CD4-positive, alpha-beta T cell (primary cell): Measurements from ENCODE around the gene YPEL5. TPM values are rescaled to one million over a fixed set of nuclear protein-coding genes. Genes with fewer than 3 reads are reported as not detected.
"Not testable (repeated sequence)": the region's sequence is repeated elsewhere in the genome, so short reads cannot be mapped to it uniquely, and the experiment has no call there.

Source experiments
- ATAC-seq: fragments of 200-7000 bp; cut with Tn5 transposase; one replicate; pipeline ENCODE4 v1.10.0; 2022; ENCODE audit warnings: mild to moderate bottlenecking; ENCODE audit not compliant: poor library complexity
- CTCF ChIA-PET: fragments of 350-600 bp; sonication (Branson Sonifier 250); formaldehyde crosslinking; loops from one replicate; lab custom pipeline; 2021; ENCODE audit warnings: antibody characterized with exemption, inconsistent platforms; lab: Charles Lee
- POLR2A ChIA-PET: fragments of 350-600 bp; sonication (Branson Sonifier 250); formaldehyde crosslinking; loops from one replicate; lab custom pipeline; 2021; ENCODE audit warnings: antibody characterized with exemption, inconsistent platforms; lab: Charles Lee
- DNase-seq, 14 experiments: peaks; one replicate each; pipeline ENCODE4 v3.0.0-alpha.2; 2013 to 2020; ENCODE audit warnings: mixed read lengths in 2 of 14
- H3K27ac ChIP-seq, 2 donors: one replicate each; pipeline versions ENCODE4 v1.5.1 to v1.7.0; 2013; ENCODE audit warnings: low read length in 2 of 2, low read depth in 1 of 2, mild to moderate bottlenecking in 1 of 2
- H3K27me3 ChIP-seq, 2 experiments: 1 replicate in 1 of 2; 2 replicates in 1 of 2; pipeline versions ENCODE4 v1.6.1 to v1.7.0; 2013; ENCODE audit warnings: low read length in 2 of 2, control low read depth in 1 of 2, mild to moderate bottlenecking in 1 of 2, moderate library complexity in 1 of 2; ENCODE audit not compliant: insufficient read depth in 2 of 2, control insufficient read depth in 1 of 2
- H3K36me3 ChIP-seq: one replicate; pipeline ENCODE4 v1.6.1; 2013; ENCODE audit warnings: low read length, control low read depth; ENCODE audit not compliant: insufficient read depth
- H3K4me1 ChIP-seq: one replicate; pipeline ENCODE4 v1.6.1; 2013; ENCODE audit warnings: low read length, control low read depth; ENCODE audit not compliant: insufficient read depth
- H3K4me3 ChIP-seq: one replicate; pipeline ENCODE4 v1.5.1; 2013; ENCODE audit warnings: mild to moderate bottlenecking, low read length, moderate library complexity
- H3K9me3 ChIP-seq, 2 experiments: 1 replicate in 1 of 2; 2 replicates in 1 of 2; pipeline versions ENCODE4 v1.6.1 to v1.7.0; 2013; ENCODE audit warnings: low read length in 2 of 2, mild to moderate bottlenecking in 2 of 2, control low read depth in 1 of 2, moderate library complexity in 1 of 2; ENCODE audit not compliant: control insufficient read depth in 1 of 2, insufficient read depth in 1 of 2
- H3K27ac Mint-ChIP-seq: one replicate; pipeline ENCODE4 v1.8.0; 2020; ENCODE audit warnings: mixed read lengths
- H3K27me3 Mint-ChIP-seq: one replicate; pipeline ENCODE4 v1.8.0; 2021; ENCODE audit warnings: mixed read lengths
- H3K36me3 Mint-ChIP-seq: one replicate; pipeline ENCODE4 v1.8.0; 2021; ENCODE audit warnings: low read depth, mixed read lengths
- H3K4me1 Mint-ChIP-seq: one replicate; pipeline ENCODE4 v1.8.0; 2021; ENCODE audit warnings: low read depth, mixed read lengths
- H3K4me3 Mint-ChIP-seq: one replicate; pipeline ENCODE4 v1.8.0; 2020; ENCODE audit warnings: mild to moderate bottlenecking, mixed read lengths
- H3K9me3 Mint-ChIP-seq: one replicate; pipeline ENCODE4 v1.8.0; 2020; ENCODE audit warnings: mixed read lengths
- intact Hi-C, 2 experiments: fragments of 100-400 bp; cut with DNase I in 1 of 2; cut with micrococcal nuclease in 1 of 2; formaldehyde crosslinking; loops; one replicate each; pipeline versions ENCODE4 v1.15.1 to v1.9.0; 2023 to 2025; cut with DNase I, micrococcal nuclease
- polyA plus RNA-seq, 2 donors: library from polyadenylated mRNA; unstranded; fragments of 120-200 nt; gene quantifications; one replicate each; pipeline ENCODE4 v1.2.1, GENCODE V29; 2013
- total RNA-seq, 174 experiments: library from RNA in 2 of 174; stranded (reverse) in 2 of 174; gene quantifications; one replicate each; pipeline ENCODE4 v1.2.3 and lab custom pipeline; 2021 to 2026
- TF ChIP-seq, protein P1 (sequence below): fragments of 200-600 bp; IDR thresholded peaks from one replicate; pipeline ENCODE4 v1.8.0; 2022; ENCODE audit warnings: antibody characterized with exemption, mild to moderate bottlenecking

Gene YPEL5
- total RNA-seq (100 to 1,000 TPM; 932 to 972 TPM), total RNA-seq (lab: John Stamatoyannopoulos, UW) (15.9 to 3,415 (median 117) reads per million in 172 experiments)
- polyA plus RNA-seq (2013, experiment 1 of 2) = 77.9 TPM
- 325 TPM for polyA plus RNA-seq (2013, experiment 2 of 2)

DNA sequence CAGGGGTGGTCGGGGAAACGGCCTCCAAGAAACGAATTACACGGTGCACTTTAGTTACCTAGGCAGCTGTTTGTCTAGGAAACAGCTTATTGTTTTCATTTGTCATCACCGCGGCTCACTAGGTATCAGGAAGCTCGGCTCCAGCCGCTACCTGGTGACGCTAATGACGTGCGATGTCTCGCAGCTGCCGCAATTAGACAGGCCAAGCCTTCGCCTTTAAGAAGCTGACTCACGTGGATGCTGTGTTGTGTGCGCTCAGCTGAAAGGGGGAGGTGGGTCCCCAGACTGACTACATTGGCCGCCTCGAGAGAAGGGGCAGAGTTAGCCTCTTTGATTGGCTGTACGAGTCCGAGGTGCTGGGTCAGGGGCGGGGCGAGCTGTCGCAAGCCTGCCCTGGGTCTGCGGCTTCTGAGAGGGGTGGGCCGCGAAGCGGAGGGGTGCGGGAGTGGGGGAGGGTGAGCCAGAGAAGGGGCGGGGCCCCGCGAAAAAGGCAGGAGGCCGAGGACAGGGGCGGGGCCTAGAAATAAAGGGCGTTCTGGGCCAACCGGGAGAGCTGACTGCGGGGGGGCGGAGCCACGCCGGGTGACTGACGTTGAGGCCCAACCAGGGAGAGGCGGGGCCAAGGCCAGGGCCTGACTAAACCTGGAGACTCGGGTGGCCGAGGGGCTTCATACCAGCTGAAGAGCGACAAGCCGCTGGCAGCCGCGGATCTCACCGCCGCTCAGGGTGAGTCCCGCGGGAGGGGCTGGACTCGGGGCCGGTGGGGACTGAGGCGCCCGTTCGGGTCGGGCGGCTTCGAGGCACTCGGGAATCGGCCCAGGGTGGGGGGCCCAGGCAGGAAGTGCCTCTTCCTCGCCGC lies at the start of gene YPEL5:
YPEL5 (plus strand) TSS at position 671 of the 859 bp plus-strand sequence. CDS start 9,645 bp downstream, outside the sequence.
- peaks cover 38% of the 10 kb centered on the region for H3K4me1 ChIP-seq
- POLR2A ChIA-PET = interaction anchor here (0.5 to 4.7 kb wide), 43 partner anchors 9 to 1917 kb away, joined by 3 to 115 read pairs (median 5); partner anchors contain the start of genes LBH, LCLAT1, SPAST and TRMT61B
- CTCF ChIA-PET = interaction anchor here (0.9 to 6.9 kb wide), 7 partner anchors 17 to 565 kb away, joined by 3 to 78 read pairs (median 4); partner anchors contain the start of gene LBH
- no peaks in the 10 kb centered on the region for H3K9me3 Mint-ChIP-seq
- H3K36me3 ChIP-seq = peaks cover 31% of the 10 kb centered on the region
- TF ChIP-seq, protein P1, sequence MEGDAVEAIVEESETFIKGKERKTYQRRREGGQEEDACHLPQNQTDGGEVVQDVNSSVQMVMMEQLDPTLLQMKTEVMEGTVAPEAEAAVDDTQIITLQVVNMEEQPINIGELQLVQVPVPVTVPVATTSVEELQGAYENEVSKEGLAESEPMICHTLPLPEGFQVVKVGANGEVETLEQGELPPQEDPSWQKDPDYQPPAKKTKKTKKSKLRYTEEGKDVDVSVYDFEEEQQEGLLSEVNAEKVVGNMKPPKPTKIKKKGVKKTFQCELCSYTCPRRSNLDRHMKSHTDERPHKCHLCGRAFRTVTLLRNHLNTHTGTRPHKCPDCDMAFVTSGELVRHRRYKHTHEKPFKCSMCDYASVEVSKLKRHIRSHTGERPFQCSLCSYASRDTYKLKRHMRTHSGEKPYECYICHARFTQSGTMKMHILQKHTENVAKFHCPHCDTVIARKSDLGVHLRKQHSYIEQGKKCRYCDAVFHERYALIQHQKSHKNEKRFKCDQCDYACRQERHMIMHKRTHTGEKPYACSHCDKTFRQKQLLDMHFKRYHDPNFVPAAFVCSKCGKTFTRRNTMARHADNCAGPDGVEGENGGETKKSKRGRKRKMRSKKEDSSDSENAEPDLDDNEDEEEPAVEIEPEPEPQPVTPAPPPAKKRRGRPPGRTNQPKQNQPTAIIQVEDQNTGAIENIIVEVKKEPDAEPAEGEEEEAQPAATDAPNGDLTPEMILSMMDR = no peak
- H3K27ac ChIP-seq = peak within 1 kb of the TSS; percentile 97 to 100
- H3K36me3 Mint-ChIP-seq = peaks cover 45% of the 10 kb centered on the region
- H3K27me3 Mint-ChIP-seq = no peaks in the 10 kb centered on the region
- no peaks in the 10 kb centered on the region for H3K27me3 ChIP-seq
- peaks cover 67% of the 10 kb centered on the region for H3K4me1 Mint-ChIP-seq
- DNase-seq = peak; percentile 99 to 100 (median 99)
- peak within 1 kb of the TSS; percentile 94 for H3K4me3 Mint-ChIP-seq
- peak within 1 kb of the TSS; percentile 99 for H3K27ac Mint-ChIP-seq
- peak within 1 kb of the TSS; percentile 71 for H3K4me3 ChIP-seq
- intact Hi-C loops = loop anchor here (2.0 to 10.0 kb wide), 6 partner anchors 14 to 1918 kb away; partner anchors contain the start of genes LBH (in 2 of the 2), LCLAT1 (in 1 of the 2) and SPAST (in 1 of the 2)
- peak; percentile 82 for ATAC-seq
- H3K9me3 ChIP-seq = no peaks in the 10 kb centered on the region

DNA sequence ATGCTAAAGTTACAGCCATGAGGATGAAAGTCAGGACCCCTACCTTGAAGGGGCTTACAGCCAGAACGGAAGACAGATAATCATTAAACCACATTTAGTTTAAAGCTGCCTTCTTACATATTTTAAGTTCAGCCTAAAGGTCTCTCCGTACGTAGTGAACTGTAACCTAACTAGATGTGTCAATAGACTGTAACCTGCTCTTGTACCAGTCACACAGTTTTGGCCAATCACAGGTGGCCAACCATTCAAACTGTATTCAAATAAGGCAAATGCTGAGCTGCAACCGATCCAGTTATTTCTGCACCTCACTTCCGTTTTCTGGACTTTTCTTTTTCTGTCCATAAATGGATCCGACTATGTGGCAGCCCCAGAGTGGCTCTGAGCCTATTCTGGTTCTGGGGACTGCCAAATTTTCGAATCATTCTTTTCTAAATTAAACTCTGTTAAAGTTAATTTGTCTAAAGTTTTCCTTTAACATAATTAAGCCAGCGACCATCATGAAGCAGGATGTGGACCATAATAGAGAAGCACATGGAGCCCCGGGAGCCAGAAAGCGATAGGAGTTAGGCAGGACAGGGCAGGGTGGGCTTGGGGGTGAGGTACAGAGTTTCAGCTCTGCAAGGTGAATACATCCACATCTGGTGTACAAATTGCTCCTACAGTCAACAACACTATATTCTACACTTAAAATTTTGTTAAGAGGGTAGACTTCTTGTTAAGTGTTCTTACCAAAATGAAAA lies 48.4 kb upstream of the YPEL5 start:
- intact Hi-C loops = loop anchor here in 1 of 2 experiments (10.0 kb wide), 1 partner anchor 1236 kb away; no protein-coding TSS in a partner anchor
- DNase-seq (no peak), ATAC-seq (no peak)
- H3K4me3 ChIP-seq = no peak overlapping the region
- no peaks in the 10 kb centered on the region for H3K4me1 ChIP-seq
- Mint-ChIP-seq H3K27me3 (peaks cover 46% of the 10 kb centered on the region), H3K27ac (no peak overlapping the region), H3K9me3 (no peaks in the 10 kb centered on the region), H3K4me3 (no peak overlapping the region), H3K4me1 (no peaks in the 10 kb centered on the region), H3K36me3 (no peaks in the 10 kb centered on the region)
- CTCF ChIA-PET = no interaction called here
- peaks cover 4 to 9% of the 10 kb centered on the region in 2 experiments for H3K27me3 ChIP-seq
- H3K27ac ChIP-seq = no peak overlapping the region
- TF ChIP-seq, protein P1 = no peak
- H3K9me3 ChIP-seq = no peaks in the 10 kb centered on the region
- POLR2A ChIA-PET = no interaction called here
- H3K36me3 ChIP-seq = no peaks in the 10 kb centered on the region

DNA sequence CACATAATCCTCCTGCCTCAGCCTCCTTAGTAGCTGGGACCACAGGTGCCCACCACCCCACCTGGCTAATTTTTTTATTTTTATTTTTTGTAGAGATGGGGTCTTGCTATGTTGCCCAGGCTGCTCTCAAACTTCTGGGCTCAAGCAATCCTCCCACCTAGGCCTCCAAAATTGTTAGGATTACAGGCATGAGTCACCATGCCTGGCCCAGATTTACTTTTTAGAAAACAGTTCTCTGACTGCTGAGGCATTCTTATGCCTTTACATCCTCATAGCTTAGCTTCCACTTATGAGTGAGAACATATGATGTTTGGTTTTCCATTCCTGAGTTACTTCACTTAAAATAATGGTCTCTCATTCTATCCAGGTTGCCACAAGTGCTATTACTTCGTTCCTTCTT lies 47.4 kb upstream of the YPEL5 start:
- H3K9me3 ChIP-seq, POLR2A ChIA-PET, H3K36me3 ChIP-seq, H3K4me1 ChIP-seq, H3K4me3 ChIP-seq, H3K4me1 Mint-ChIP-seq, H3K27ac ChIP-seq, DNase-seq, CTCF ChIA-PET, H3K9me3 Mint-ChIP-seq, H3K36me3 Mint-ChIP-seq, H3K4me3 Mint-ChIP-seq, ATAC-seq, H3K27me3 ChIP-seq, H3K27ac Mint-ChIP-seq: not testable (repeated sequence)
- intact Hi-C loops = loop anchor here in 1 of 2 experiments (10.0 kb wide), 1 partner anchor 1235 kb away; no protein-coding TSS in a partner anchor
- H3K27me3 Mint-ChIP-seq = peaks cover 49% of the 10 kb centered on the region

DNA sequence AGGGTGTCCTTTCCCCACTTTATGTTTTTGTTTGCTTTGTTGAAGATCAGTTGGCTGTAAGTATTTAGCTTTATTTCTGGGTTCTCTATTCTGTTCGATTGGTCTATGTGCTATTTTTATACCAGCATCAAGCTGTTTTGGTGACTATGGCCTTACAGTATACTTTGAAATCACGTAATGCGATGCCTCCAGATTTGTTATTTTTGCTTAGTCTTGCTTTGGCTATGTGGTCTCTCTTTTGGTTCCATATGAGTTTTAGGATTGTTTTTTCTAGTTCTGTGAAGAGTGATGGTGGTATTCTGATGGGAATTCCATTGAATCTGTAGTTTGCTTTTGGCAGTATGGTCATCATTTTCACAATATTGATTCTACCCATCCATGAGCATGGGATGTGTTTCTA lies 46.1 kb upstream of the YPEL5 start:
- H3K4me1 ChIP-seq, H3K36me3 ChIP-seq, H3K4me3 Mint-ChIP-seq, H3K9me3 ChIP-seq, H3K9me3 Mint-ChIP-seq, H3K27ac ChIP-seq, intact Hi-C loops, POLR2A ChIA-PET, DNase-seq, H3K36me3 Mint-ChIP-seq, H3K4me3 ChIP-seq, H3K27me3 ChIP-seq, ATAC-seq, H3K4me1 Mint-ChIP-seq, H3K27ac Mint-ChIP-seq: not testable (repeated sequence)
- CTCF ChIA-PET = interaction anchor here (1.3 to 2.2 kb wide), 2 partner anchors 45 to 64 kb away, joined by 3 to 7 read pairs; no protein-coding TSS in a partner anchor
- H3K27me3 Mint-ChIP-seq = peaks cover 43% of the 10 kb centered on the region
